Measurements from ENCODE around the gene RAB9B. TPM values are rescaled to one million over a fixed set of nuclear protein-coding genes. Genes with fewer than 3 reads are reported as not detected.

The RAB9B gene
- total and polyA plus RNA-seq, 2 experiments from 2014 or later: 2.2 to 3.6 TPM

DNA sequence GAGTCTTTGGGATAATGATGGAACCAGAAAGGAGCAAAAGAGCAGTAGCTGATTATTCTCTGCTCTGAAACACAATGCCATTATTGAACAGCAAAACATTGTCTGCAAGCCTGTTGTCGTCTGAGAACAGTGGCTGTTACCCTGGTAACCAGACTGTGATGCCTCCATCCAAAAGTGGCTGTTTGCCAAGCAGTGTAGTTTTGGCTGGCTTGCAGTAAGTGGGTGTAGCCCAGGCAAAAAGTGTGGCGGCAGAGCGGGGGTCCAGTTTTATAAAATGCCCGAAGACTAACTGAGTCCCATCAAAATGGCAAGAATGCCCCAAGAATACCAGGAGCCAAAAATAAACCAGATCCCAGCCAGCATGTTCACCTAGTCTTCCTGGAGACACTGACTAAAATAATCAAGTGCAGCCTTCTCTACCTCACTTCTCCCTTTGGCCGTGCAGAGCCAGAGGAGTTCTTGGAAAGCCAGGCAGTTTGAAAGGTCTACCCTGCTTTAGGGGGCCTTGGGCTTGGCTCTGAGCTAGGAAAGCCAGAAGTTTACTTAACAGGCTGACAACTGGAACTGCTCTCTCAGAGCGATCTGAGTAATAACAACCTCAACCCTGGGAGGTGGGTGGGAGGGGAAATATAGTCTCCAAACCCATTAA, 52.8 kb downstream of the RAB9B start:
- TF ChIP-seq EZH2phosphoT487 (IDR thresholded peaks at IDR 0.05; ENCODE audit: low read depth, severe bottlenecking, unreplicated experiment) (no peak), EZH2 (IDR thresholded peaks at IDR 0.05; ENCODE audit: borderline replicate concordance) (no peak)
- TF ChIP-seq, protein P1, sequence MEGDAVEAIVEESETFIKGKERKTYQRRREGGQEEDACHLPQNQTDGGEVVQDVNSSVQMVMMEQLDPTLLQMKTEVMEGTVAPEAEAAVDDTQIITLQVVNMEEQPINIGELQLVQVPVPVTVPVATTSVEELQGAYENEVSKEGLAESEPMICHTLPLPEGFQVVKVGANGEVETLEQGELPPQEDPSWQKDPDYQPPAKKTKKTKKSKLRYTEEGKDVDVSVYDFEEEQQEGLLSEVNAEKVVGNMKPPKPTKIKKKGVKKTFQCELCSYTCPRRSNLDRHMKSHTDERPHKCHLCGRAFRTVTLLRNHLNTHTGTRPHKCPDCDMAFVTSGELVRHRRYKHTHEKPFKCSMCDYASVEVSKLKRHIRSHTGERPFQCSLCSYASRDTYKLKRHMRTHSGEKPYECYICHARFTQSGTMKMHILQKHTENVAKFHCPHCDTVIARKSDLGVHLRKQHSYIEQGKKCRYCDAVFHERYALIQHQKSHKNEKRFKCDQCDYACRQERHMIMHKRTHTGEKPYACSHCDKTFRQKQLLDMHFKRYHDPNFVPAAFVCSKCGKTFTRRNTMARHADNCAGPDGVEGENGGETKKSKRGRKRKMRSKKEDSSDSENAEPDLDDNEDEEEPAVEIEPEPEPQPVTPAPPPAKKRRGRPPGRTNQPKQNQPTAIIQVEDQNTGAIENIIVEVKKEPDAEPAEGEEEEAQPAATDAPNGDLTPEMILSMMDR (IDR thresholded peaks at IDR 0.05; ENCODE audit: poor library complexity): no peak

DNA sequence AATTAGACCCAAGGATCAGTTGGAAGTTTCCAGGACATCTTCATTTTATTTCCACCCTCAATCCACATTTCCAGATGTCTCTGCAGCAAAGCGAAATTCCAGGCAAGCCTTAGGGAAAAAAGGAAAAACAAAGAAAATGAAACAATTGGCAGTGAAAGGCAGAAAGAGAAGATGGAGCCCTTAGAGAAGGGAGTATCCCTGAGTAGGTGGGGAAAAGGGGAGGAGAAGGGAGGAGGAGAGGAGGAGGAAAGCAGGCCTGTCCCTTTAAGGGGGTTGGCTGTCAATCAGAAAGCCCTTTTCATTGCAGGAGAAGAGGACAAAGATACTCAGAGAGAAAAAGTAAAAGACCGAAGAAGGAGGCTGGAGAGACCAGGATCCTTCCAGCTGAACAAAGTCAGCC, 55.5 kb downstream of the RAB9B start, which contains the start of gene PLP1:
Gene PLP1 (plus strand): TSS at position 295 of the 400 bp plus-strand sequence. CDS start 156 bp downstream, outside the sequence.
- no peaks in the 10 kb centered on the region for H3K4me1 ChIP-seq (ENCODE audit: insufficient read depth)
- no peak for TF ChIP-seq EZH2phosphoT487 (IDR thresholded peaks at IDR 0.05; ENCODE audit: low read depth, severe bottlenecking, unreplicated experiment)
- TF ChIP-seq, protein P1 (IDR thresholded peaks at IDR 0.05; ENCODE audit: poor library complexity): no peak
- no peak for TF ChIP-seq EZH2 (IDR thresholded peaks at IDR 0.05; ENCODE audit: borderline replicate concordance)
- peaks cover 12% of the 10 kb centered on the region for H3K27me3 ChIP-seq
- H3K79me2 ChIP-seq: no peaks in the 10 kb centered on the region
- no peaks in the 10 kb centered on the region for H3K36me3 ChIP-seq (replicated peaks; ENCODE audit: insufficient read depth, low read depth)
- no peaks in the 10 kb centered on the region for H3K9me2 ChIP-seq (replicated peaks; ENCODE audit: insufficient read depth)
- no peak for DNase-seq (ENCODE audit: low spot score)
- WGBS (ENCODE audit: low lambda C conversion rate, missing lambda C conversion rate): 58% methylated on average over 2 of the region's 2 CpGs
- no peak within 1 kb of the TSS for H3K4me2 ChIP-seq
- H3K27ac ChIP-seq: no peak within 1 kb of the TSS
- H2AFZ ChIP-seq: no peak within 1 kb of the TSS
- no peak within 1 kb of the TSS for H3K4me3 ChIP-seq
- H3K9me3 ChIP-seq (ENCODE audit: low read depth): no peaks in the 10 kb centered on the region
- no peaks in the 10 kb centered on the region for H4K20me1 ChIP-seq (ENCODE audit: insufficient read depth, poor library complexity, severe bottlenecking)

More for the DNA sequence above, 52.8 kb downstream of the RAB9B start:
- Histone ChIP-seq H3K4me1 (ENCODE audit: insufficient read depth) (no peaks in the 10 kb centered on the region), H3K9me2 (replicated peaks; ENCODE audit: insufficient read depth) (no peaks in the 10 kb centered on the region), H3K79me2 (no peaks in the 10 kb centered on the region), H3K27me3 (peaks cover 12% of the 10 kb centered on the region), H2AFZ (no peak overlapping the region), H3K27ac (no peak overlapping the region), H3K36me3 (replicated peaks; ENCODE audit: insufficient read depth, low read depth) (no peaks in the 10 kb centered on the region), H4K20me1 (ENCODE audit: insufficient read depth, poor library complexity, severe bottlenecking) (no peaks in the 10 kb centered on the region), H3K9me3 (ENCODE audit: low read depth) (no peaks in the 10 kb centered on the region), H3K4me2 (no peak overlapping the region), H3K4me3 (no peak overlapping the region)
- no peak for DNase-seq (ENCODE audit: low spot score)
- 75% methylated on average over 6 of the region's 6 CpGs for WGBS (ENCODE audit: low lambda C conversion rate, missing lambda C conversion rate)

DNA sequence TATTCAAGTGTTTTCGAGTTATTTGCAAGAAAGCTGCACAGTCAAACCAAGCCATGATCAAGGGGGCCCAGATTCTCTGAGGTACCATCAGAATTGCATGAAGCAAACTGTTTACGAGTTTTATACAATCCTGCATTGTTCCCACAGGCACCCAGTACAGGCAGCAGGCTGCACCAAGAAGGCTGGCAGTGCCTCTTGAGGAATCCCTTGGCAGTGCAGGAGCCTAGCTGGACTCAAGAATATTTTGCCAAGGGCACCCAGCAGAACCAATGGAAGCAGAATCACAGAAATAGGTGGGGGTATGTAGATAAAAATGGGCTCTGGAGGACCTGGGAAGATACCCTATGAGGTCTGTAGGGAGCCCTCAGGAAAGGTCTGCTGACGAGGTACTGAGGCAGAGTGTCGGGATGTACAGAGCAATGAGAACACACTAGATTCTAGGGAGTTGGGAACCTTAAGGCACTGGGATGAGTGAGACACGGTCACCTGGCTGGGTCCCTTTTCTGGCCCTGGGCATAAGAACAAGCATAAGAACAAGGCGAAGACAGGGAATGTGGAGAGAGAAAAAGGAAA, 57.9 kb downstream of the RAB9B start:
- Histone ChIP-seq H3K27ac (no peak overlapping the region), H4K20me1 (ENCODE audit: insufficient read depth, poor library complexity, severe bottlenecking) (no peaks in the 10 kb centered on the region), H3K9me2 (replicated peaks; ENCODE audit: insufficient read depth) (no peaks in the 10 kb centered on the region), H3K36me3 (replicated peaks; ENCODE audit: insufficient read depth, low read depth) (no peaks in the 10 kb centered on the region), H3K27me3 (peaks cover 12% of the 10 kb centered on the region), H3K4me3 (no peak overlapping the region), H2AFZ (no peak overlapping the region), H3K79me2 (no peaks in the 10 kb centered on the region), H3K4me1 (ENCODE audit: insufficient read depth) (no peaks in the 10 kb centered on the region), H3K4me2 (no peak overlapping the region), H3K9me3 (ENCODE audit: low read depth) (no peaks in the 10 kb centered on the region)
- DNase-seq (ENCODE audit: low spot score): peak; percentile 27
- WGBS (ENCODE audit: low lambda C conversion rate, missing lambda C conversion rate): 90% methylated on average over 6 of the region's 6 CpGs
- TF ChIP-seq EZH2 (IDR thresholded peaks at IDR 0.05; ENCODE audit: borderline replicate concordance): no peak
- TF ChIP-seq, protein P1 (IDR thresholded peaks at IDR 0.05; ENCODE audit: poor library complexity): peak; percentile 33

Data from hepatocyte (in vitro differentiated cells).